GM18868 (cell line): ENCODE results near the gene GJB4.
"Not testable (repeated sequence)": the region's sequence is repeated elsewhere in the genome, so short reads cannot be mapped to it uniquely, and the experiment has no call there.

Source experiments
- ATAC-seq: cut with Tn5 transposase; IDR thresholded peaks from one replicate; pipeline ENCODE4 v1.9.1; 2021; ENCODE audit warnings: mild to moderate bottlenecking, moderate library complexity; ENCODE audit not compliant: unreplicated experiment

Gene GJB4

DNA sequence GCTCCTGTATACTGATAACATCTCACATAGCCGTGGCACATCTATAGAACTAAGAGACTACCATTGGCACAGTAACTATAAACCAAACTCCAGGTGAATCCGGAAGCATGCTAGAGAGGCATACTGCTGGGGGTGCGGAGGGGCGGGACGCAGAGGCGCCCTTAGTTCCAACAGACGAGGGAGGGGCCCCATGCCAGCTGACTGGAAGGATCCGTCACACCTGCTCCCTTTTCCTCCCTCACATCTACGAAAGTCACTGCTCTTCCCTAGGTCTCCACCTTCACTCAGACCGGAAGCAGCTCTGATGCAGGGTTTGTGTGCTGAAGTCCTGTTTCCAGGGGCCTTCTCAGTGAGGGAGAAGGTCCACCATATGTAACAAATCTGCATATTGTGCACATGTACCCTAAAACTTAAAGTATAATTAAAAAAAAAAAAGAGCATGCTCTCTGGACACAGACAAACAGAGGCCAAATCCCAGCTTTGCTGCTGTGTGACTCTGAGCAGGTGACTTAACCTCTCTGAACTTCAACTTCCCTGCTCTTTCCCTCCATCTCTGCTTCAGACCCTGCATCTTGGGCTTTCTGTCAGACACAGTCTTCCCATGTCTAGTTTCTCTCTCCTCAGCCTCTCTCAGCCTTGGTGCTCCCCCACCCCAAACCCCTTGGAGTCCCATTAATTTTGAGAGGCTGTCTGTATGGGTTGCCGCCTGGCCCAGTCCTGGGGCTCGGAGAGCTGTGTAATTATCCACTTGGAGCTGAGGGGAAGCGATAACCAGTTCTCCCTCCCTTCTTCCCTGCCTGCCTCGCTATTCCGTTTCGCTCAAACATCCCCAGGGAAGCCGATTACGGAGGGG lies 12.5 kb upstream of the GJB4 start:
- ATAC-seq, result no peak

DNA sequence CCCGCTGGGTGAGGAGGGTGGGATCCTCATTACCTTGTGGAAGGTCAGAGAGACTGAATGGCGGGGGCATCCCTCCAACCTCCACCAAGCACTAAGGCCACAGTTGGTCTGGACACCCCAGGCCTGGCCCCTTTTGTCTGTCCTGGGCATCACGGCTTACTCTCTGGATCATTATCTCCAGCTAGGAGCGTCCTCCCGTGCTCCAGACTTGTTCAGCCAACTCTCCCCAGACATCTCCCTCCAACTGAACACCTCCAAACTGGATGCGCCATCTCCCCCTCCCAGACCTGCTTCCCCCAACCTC lies 11.9 kb upstream of the GJB4 start:
- no peak for ATAC-seq

DNA sequence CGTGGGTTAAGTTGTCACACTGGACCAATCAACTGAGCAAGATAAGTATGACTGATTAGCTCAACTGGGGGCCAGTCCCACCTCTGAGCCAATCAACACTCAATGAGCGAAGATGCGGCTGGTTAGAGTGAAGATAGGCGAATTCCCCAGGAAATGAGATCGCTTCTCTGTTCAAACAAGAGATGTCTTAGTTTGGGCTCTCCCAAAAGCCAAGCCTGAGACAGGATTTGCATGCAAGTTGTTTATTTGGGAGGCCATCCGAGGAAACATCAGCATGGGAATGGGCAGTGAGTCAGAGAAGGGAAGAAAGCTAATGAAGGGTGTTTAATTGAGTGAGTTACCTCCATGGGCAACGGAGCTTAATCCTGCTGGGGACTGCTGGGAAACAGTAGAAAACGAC lies 9.5 kb upstream of the GJB4 start:
- ATAC-seq, result no peak

DNA sequence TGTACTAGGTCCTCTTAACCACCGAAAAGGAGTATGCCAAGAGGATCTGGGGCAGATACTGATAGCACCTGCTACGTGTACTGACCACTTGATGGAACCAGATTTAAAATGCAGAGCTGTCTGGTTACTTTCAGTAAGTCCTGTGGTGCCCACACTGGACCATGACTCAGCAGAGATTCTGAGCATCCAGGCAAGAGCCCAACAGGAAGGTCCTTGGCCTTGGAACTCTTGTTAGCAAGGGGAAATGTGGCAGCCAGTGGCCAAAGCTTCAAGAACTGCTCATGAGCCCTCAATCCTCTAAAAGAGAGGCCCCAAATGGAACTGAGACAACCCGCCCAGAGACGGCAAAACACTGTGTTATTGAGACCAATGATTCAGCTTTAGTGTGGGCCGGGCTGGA lies 8.9 kb upstream of the GJB4 start:
- no peak for ATAC-seq

DNA sequence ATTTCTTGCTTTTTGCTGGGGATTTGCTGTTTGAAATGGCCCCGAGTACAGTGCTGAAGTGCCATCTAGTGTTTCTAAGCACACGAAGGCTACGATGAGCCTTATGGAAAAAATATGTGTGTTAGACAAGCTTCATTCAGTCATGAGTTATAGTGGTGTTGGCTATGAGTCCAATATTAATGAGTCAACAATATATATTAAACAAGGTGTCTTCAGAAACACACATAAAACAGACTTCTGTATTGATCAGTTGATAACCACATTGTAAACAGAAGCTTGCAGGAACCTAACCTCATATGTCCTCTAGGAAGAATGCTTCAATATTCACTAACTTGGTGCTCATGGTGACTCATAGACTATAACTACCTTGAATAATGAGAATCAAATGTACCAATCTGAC lies 6.4 kb upstream of the GJB4 start:
- ATAC-seq, result no peak

DNA sequence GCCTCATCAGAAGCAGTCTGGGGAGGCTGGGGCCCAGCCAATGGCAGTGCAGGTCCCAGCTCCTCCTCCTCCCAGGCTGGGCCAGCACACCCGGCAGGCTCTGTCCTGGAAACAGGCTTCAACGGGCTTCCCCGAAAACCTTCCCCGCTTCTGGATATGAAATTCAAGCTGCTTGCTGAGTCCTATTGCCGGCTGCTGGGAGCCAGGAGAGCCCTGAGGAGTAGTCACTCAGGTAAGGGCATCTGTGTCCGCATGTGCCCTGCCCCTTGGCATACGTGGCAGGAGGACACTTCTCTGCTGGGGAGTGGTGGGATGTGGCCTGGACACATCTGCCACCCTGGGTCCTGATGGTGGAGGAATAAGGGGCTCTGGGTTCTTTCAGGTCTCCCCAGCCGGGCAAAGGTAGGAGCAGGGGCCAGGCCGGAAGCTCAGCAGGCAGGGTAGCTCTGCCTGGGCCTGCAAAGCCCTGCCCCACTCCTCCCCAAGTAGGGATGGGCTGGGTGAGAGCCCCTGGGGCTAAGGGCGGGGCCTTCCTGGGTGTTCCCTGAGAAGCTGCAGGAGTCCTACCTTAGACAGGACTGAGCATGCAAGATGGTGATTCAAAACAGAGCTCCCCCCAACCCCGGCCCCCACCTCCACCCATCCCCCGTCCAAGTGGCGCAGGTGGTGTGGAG lies 4.4 kb upstream of the GJB4 start, which contains the start of gene GJB5:
TSS of gene GJB5 (plus strand) at position 84 of the 674 bp plus-strand sequence. CDS start 2,284 bp downstream, outside the sequence.
- ATAC-seq, result no peak

DNA sequence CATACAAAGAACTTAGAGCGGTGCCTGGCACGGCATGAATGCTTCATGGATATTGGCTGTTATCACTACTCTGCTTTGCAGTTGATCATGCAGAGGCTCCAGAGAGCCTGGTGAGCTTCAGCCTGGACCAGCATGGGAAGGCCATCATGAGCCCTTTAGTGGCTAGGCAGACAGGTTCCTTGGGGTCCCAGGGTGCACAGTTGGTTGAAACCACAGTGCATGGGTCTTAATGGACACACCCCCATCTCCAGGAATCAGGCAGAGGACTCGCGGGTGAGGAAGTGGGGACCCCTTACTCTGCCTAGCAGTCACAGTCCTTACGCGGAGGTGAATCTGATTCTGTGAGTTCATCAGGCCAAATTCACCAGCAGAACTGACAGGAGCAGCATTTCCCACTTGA lies 3.6 kb upstream of the GJB4 start:
- no peak for ATAC-seq

DNA sequence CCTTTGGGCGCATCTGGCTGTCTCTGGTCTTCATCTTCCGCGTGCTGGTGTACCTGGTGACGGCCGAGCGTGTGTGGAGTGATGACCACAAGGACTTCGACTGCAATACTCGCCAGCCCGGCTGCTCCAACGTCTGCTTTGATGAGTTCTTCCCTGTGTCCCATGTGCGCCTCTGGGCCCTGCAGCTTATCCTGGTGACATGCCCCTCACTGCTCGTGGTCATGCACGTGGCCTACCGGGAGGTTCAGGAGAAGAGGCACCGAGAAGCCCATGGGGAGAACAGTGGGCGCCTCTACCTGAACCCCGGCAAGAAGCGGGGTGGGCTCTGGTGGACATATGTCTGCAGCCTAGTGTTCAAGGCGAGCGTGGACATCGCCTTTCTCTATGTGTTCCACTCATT lies 2.2 kb upstream of the GJB4 start:
- ATAC-seq, result no peak

DNA sequence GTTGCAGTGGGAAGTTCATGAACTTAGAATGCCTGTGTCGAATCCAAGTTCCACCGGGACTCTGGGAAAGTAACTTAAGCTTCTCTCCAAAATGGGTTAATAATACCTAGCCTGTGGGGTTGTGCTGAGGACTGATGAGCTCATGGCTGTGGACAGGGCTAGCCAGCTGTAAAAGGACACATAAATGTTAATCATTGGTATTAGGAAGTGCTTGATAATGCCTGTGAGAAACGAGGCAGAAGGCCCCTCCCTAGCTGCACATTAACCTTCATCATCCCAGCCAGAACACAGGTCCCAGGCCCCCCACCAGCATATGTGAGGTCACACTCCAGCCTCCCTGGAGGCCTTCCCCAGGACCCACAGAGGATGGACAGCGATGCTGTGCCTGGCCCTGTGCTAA lies 789 bp upstream of the GJB4 start:
- ATAC-seq, result no peak

DNA sequence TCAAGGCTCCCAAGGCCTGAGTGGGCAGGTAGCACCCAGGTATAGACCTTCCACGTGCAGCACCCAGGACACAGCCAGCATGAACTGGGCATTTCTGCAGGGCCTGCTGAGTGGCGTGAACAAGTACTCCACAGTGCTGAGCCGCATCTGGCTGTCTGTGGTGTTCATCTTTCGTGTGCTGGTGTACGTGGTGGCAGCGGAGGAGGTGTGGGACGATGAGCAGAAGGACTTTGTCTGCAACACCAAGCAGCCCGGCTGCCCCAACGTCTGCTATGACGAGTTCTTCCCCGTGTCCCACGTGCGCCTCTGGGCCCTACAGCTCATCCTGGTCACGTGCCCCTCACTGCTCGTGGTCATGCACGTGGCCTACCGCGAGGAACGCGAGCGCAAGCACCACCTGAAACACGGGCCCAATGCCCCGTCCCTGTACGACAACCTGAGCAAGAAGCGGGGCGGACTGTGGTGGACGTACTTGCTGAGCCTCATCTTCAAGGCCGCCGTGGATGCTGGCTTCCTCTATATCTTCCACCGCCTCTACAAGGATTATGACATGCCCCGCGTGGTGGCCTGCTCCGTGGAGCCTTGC lies 1.7 kb downstream of the GJB4 start:
- no peak for ATAC-seq

DNA sequence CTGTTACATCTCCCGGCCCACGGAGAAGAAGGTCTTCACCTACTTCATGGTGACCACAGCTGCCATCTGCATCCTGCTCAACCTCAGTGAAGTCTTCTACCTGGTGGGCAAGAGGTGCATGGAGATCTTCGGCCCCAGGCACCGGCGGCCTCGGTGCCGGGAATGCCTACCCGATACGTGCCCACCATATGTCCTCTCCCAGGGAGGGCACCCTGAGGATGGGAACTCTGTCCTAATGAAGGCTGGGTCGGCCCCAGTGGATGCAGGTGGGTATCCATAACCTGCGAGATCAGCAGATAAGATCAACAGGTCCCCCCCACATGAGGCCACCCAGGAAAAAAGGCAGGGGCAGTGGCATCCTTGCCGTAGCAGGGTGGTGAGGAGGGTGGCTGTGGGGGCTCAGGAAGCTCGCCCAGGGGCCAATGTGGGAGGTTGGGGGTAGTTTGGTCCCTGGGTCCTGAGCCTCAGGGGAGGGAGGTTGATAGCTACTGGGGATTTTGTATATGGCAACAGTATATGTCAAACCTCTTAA lies 2.3 kb downstream of the GJB4 start:
- no peak for ATAC-seq

DNA sequence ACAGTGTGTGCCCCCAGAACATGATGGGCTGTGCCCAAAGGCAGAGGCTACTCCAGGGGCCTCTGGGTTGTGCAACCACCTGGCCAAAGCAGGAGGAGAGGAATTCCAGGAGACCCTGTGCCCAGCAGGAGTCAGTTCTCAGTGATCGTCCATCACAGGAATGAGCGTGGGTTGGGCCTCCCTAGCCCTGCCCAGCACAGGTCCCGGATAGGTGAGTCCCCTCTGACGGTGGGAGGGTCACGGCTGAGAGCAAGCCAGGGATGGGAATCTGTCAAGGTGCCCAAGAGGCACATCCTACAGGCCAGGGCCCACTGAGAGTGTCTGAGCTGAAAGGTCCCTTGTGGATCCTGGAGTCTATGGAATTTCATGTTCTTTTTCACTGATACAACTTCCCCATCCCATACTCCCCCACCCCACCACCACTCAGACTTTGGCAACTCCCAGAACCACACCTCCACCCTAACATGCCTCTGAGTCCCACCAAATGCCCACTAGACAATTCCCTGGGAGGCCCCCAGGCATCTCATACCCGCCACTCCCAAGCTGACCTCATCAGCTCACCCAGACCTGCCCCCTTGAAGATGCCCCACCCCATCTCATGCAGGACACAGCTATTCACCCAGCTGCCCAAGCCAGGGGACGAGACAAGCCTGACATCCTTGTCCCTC lies 3.1 kb downstream of the GJB4 start:
- no peak for ATAC-seq

DNA sequence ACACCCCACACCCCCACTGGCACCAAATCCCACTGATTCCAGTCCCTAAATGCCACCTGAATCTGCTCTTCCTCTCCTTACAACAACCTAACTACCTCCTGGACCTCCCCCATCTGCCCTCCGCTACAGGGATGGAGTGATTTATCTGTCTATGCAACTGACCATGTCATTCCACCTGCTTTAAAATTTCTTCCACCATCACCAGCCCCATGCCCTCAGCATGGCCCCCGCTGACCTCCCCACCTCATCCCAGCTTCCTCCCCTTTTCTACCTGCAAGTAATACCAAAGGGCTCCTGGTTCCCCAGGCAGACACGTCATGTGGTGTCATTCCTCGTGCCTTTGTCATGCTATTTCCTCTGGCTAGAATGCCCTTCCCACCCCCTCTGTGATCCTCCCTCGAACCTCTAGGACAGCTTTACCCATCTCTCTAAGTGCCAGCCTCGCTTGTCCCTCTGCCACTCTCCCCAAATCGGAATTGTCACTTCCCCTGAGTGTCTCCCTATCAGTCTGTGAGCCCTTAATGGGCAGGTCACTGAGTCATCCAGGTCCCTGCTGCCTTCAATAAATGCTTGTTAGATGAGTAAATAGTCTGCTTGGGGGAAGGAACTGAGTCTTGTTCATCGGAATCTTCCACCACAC lies 3.7 kb downstream of the GJB4 start:
- ATAC-seq, result no peak

DNA sequence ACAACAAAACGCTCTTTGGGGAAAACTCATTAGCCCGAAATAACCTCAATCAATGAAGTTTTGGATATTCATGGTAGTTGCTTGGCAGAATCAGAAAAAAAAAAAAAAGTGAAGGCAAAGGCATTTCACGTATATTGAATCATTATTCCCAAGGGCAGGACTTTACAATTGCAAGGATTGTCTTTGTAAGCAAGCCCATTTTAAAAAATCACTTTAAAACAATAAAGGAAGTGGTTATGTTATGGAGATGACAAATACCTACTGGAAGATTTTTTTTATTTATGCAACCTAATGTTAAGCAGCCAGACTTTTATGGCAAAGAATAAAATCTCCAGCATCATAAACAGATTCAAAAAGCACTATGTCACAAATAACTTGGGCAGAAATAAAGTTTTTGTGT lies 9.3 kb downstream of the GJB4 start:
- no peak for ATAC-seq

DNA sequence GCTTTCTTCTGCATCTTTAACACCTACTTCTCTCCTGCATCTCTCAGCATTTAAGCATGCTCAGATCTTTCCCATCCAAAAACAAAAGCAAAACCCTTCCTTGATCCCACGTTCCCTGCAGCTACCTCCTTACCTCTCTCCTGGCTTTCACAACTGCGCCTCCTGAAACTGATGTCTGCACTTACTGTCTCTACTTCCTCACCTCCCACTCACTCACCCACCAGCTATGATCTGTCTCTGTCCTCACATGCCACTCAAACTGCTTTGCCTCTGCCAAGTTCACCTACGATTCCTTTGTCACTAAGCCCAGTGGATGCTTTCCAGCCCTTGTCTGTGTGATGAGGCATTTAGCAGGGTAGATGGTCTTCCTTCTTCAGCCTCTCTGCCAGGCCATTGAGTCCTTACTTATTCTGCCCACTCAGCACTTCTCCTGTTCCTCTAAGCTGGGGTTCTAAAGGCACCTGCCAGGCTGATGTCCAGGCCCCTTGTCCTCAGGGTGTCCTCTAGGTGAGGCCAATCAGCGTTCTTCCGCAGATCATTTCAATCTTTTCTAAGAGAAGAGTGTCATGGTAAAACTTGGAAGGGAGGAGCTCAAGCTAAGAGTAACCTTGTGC lies 11.5 kb downstream of the GJB4 start:
- no peak for ATAC-seq

DNA sequence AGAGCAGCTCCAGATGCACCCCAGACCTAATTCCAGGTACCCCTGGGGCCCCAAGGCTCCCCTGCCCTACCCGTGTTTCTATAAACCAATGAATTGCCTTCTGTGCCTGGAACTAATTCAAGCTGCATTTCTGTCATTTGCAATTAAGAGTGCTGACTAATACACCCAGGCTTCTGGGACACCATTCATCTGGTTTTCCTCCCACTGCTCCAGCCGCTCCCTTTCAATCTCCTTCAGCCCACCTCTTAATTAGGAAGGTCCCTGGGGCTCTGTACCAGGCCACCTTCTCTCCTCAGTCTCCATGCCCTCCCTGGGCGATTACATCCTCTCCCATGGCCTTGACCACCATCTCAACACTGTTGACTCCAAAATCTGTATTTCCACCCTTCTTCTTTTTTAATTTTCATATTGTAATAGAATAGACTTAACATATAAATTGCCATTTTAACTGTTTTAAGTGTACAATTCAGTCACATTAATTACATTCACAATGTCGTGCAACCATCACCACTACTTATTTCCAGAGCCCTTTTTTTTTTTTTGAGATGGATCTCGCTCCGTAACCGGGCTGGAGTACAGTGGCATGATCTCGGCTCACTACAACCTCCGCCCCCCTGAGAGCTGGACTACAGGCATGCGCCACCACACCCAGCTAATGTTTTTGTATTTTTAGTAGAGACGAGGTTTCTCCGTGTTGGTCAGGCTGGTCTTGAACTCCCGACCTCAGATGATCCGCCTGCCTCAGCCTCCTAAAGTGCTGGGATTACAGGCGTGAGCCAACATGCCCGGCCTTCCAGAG lies 12.2 kb downstream of the GJB4 start:
- no peak for ATAC-seq

DNA sequence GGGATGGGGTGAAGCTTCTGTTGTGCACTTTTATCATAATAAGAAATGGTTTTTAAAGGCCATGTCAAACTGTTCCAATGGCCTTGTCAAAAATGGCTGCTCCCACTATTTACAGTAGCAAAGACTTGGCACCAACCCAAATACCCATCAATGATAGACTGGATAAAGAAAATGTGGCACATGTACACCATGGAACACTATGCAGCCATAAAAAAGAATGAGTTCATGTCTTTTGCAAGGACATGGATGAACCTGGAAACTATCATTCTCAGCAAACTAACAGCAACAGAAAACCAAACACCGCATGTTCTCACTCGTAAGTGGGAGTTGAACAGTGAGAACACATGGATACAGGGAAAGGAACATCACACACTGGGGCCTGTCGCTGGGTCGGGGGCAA lies 13.6 kb downstream of the GJB4 start:
- ATAC-seq, result not testable (repeated sequence)

DNA sequence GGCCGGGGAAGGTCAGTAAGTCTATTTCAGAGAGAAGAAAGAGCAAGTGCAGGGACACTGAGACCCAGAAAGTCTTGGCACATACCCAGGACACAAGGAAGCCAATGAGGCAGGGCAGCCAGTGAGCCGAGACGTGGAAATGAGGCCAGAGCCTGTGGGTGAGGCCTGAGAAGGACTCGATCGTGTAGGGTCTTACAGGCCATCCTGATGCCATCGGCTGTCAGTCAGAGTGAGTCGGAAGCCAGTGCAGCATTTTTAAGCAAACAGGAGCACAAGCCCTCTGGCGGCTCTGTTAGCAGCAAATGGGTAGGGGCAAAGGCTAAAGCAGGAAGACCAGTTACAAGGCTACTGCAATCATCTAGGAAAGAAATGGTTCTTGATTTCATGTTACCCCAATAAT lies 15.4 kb downstream of the GJB4 start:
- no peak for ATAC-seq

DNA sequence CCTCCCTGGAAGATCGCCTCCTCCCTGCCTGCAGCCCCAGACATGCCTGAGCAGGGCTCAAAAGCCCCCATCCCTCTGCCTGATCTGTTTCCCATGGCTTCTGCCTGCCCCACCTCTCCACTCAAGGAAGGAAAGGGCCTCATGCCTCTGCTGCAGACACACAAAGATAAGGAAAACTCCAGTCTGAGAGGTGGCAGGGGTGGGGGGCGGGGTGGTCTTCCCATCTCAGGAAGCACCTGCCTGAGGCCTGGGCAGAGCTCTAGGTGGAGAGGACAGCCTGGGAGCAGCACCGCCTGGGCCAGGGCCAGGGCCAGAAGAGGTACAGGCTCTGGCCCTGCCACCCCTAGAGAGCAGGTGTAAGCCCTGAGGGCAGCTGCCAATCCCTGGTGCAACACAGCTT lies 17.4 kb downstream of the GJB4 start:
- ATAC-seq, result no peak
